HepG2 (cell line): ENCODE measurements around the gene C5orf24.

Experiments
- ETV6 ChIP-seq: sonication (generic); formaldehyde crosslinking; conservative IDR thresholded peaks from 2 replicates; pipeline ENCODE4 v1.4.0; 2020; ENCODE audit warnings: missing genetic modification reagents
- FOXK1 ChIP-seq: sonication (generic); formaldehyde crosslinking; IDR thresholded peaks from 2 replicates; pipeline ENCODE4 v1.4.0; 2020; ENCODE audit warnings: low read depth, missing genetic modification reagents, borderline replicate concordance
- FOXM1 ChIP-seq: sonication (generic); formaldehyde crosslinking; IDR thresholded peaks from 2 replicates; pipeline ENCODE4 v1.5.0; 2020; ENCODE audit warnings: missing genetic modification reagents
- FOXP1 ChIP-seq, 2 experiments: fragments of 450-650 bp in 1 of 2; IDR thresholded peaks; 2 replicates each; pipeline ENCODE4 v1.6.1; 2017 to 2018; ENCODE audit warnings: antibody characterized with exemption in 1 of 2
- GATAD2A ChIP-seq: IDR thresholded peaks from 2 replicates; pipeline ENCODE4 v1.6.1; 2016
- NONO ChIP-seq, 2 experiments: fragments of 450-650 bp in 1 of 2; sonication (generic) in 1 of 2; formaldehyde crosslinking in 1 of 2; IDR thresholded peaks in 1 of 2; conservative IDR thresholded peaks in 1 of 2; 2 replicates each; pipeline versions ENCODE4 v1.6.1 to v1.8.0; 2017 to 2022; ENCODE audit warnings: mild to moderate bottlenecking in 1 of 2, missing genetic modification reagents in 1 of 2, moderate library complexity in 1 of 2
- SIN3A ChIP-seq: IDR thresholded peaks from 2 replicates; pipeline ENCODE4 v1.6.1; 2011; ENCODE audit warnings: low read depth, mild to moderate bottlenecking, control low read depth, low read length, borderline replicate concordance
- TARDBP ChIP-seq: sonication (generic); formaldehyde crosslinking; IDR thresholded peaks from 2 replicates; pipeline ENCODE4 v1.8.0; 2022; ENCODE audit warnings: mild to moderate bottlenecking, missing genetic modification reagents
- ZFP37 ChIP-seq: sonication (generic); formaldehyde crosslinking; IDR thresholded peaks from 2 replicates; pipeline ENCODE4 v1.4.0; 2020; ENCODE audit warnings: missing genetic modification reagents, borderline replicate concordance
- ZMYM3 ChIP-seq: sonication (generic); formaldehyde crosslinking; IDR thresholded peaks from 2 replicates; pipeline ENCODE4 v1.5.1; 2020; ENCODE audit warnings: mild to moderate bottlenecking, missing genetic modification reagents
- ZNF569 ChIP-seq: sonication (generic); formaldehyde crosslinking; IDR thresholded peaks from 2 replicates; pipeline ENCODE4 v1.5.0; 2020; ENCODE audit warnings: mild to moderate bottlenecking, missing genetic modification reagents, moderate library complexity, borderline replicate concordance

- TF ChIP-seq FOXM1 (CRISPR knock-in tag) (no peak), NONO (IDR thresholded peaks at IDR 0.05) (no peak), NONO (CRISPR knock-in tag; conservative IDR thresholded peaks at IDR 0.05) (no peak), ZFP37 (CRISPR knock-in tag) (no peak), GATAD2A (CRISPR knock-in tag) (no peak), FOXK1 (CRISPR knock-in tag) (no peak), FOXP1 (IDR thresholded peaks at IDR 0.05) (no peak), FOXP1 (CRISPR knock-in tag; IDR thresholded peaks at IDR 0.05) (no peak), ZNF569 (CRISPR knock-in tag) (no peak), ZMYM3 (no peak), ETV6 (CRISPR knock-in tag) (no peak), SIN3A (no peak), TARDBP (no peak)
Observed at GRCh38 chr5:134817006-134817405, 28.8 kb upstream of the C5orf24 start.
